Calu3 (cell line): ENCODE measurements around the gene NDUFB5. TPM values are rescaled to one million over a fixed set of nuclear protein-coding genes. Genes with fewer than 3 reads are reported as not detected.

Experiments
- BruUV-seq: library from RNA; stranded (reverse); fragments of 400-500 nt; replicated peaks from 2 replicates; lab custom pipeline; 2021; lab: Mats Ljungman, UMichigan
- CTCF ChIA-PET: fragments of 300-600 bp; sonication (Branson Sonifier 250); formaldehyde crosslinking; loops from one replicate; lab custom pipeline; 2022; ENCODE audit warnings: antibody characterized with exemption; lab: Charles Lee
- DNase-seq: peaks from one replicate; pipeline ENCODE4 v3.0.0; 2022
- H3K27ac Mint-ChIP-seq: one replicate; pipeline ENCODE4 v1.8.0; 2022; ENCODE audit warnings: mixed read lengths; ENCODE audit not compliant: unreplicated experiment
- H3K27me3 Mint-ChIP-seq: one replicate; pipeline ENCODE4 v1.8.0; 2022; ENCODE audit warnings: mixed read lengths; ENCODE audit not compliant: unreplicated experiment
- H3K36me3 Mint-ChIP-seq: one replicate; pipeline ENCODE4 v1.8.0; 2022; ENCODE audit warnings: mild to moderate bottlenecking, moderate library complexity, mixed read lengths; ENCODE audit not compliant: insufficient read depth, unreplicated experiment
- H3K4me1 Mint-ChIP-seq: one replicate; pipeline ENCODE4 v1.8.0; 2022; ENCODE audit warnings: mild to moderate bottlenecking, low read depth, mixed read lengths; ENCODE audit not compliant: unreplicated experiment
- H3K4me3 Mint-ChIP-seq: one replicate; pipeline ENCODE4 v1.8.0; 2022; ENCODE audit warnings: mild to moderate bottlenecking, low read depth, moderate library complexity, mixed read lengths; ENCODE audit not compliant: unreplicated experiment
- H3K9me3 Mint-ChIP-seq: one replicate; pipeline ENCODE4 v1.8.0; 2022; ENCODE audit warnings: low read depth, mixed read lengths; ENCODE audit not compliant: unreplicated experiment
- intact Hi-C: fragments of 100-400 bp; cut with micrococcal nuclease; formaldehyde crosslinking; loops from one replicate; pipeline ENCODE4 v1.10.0; 2022; ENCODE audit not compliant: unreplicated experiment
- total RNA-seq: library from RNA; stranded (reverse); gene quantifications from 2 replicates; pipeline ENCODE4 v1.2.3, GENCODE V29; 2022
- TF ChIP-seq, protein P1 (sequence below): fragments of 200-600 bp; IDR thresholded peaks from one replicate; pipeline ENCODE4 v1.8.0; 2022; ENCODE audit warnings: antibody characterized with exemption; ENCODE audit not compliant: unreplicated experiment

Gene NDUFB5
- total RNA-seq, 1 experiment from 2014 or later, result 146 TPM

DNA sequence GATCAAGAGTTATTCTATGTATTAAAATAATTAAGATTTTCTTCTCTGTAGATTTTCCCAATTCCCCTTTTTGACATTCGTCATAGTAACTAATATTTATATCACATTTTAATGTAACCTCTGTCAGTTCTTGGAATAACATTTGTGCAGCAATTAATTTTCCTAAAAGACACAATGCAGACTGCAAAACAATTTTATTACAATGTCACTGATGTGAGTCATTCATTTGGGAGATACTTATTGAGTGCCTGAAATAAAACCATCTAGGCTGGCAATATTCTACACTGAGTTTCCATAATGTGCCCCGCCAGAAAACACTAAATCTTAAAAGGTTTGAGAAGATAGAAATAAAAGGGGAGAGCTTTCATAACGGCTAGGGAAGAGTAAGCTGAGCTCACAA, 41.6 kb downstream of the NDUFB5 start:
- CTCF ChIA-PET, result no interaction called here

DNA sequence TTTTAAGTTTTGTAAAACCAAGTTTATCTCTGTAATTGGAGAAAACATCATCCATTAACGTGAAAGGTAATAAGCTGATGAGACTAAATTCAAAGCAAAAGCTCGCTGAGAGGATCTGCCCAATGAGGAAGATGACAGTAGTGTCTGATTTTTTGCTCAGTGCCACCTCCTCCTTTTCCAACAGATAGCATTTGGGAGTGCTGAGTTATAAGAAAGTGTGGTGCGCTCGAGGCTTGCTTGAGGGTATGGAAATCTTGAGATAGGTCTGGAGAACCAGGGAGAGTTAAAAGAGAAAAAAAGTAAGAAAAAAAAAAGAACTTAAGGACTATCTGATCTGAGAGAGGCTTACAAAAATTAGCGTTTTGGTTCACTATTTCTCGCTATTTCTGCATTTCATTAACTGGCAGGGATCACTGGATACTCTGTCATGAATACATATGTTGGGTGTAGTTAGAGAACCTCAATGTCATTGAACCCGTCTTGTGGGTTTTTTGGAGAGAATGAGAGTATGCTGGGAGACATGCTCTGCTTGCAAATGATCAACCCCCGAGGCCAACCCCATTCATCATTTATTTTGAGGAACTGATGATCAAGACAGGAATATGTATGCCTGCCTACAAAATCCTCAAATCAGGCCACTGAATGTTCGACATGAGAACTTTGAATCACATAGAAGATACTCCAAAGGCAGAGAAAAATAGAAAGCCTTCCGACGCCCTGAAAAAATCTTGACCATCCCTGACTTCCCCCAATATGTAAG, 47.3 kb downstream of the NDUFB5 start:
- no peaks in the 10 kb centered on the region for H3K27me3 Mint-ChIP-seq
- CTCF ChIA-PET, result interaction anchor here (0.5 to 2.0 kb wide), 4 partner anchors 8 to 88 kb away, joined by 3 to 10 read pairs (median 5); partner anchors contain the start of genes MRPL47 and NDUFB5
- TF ChIP-seq, protein P1, sequence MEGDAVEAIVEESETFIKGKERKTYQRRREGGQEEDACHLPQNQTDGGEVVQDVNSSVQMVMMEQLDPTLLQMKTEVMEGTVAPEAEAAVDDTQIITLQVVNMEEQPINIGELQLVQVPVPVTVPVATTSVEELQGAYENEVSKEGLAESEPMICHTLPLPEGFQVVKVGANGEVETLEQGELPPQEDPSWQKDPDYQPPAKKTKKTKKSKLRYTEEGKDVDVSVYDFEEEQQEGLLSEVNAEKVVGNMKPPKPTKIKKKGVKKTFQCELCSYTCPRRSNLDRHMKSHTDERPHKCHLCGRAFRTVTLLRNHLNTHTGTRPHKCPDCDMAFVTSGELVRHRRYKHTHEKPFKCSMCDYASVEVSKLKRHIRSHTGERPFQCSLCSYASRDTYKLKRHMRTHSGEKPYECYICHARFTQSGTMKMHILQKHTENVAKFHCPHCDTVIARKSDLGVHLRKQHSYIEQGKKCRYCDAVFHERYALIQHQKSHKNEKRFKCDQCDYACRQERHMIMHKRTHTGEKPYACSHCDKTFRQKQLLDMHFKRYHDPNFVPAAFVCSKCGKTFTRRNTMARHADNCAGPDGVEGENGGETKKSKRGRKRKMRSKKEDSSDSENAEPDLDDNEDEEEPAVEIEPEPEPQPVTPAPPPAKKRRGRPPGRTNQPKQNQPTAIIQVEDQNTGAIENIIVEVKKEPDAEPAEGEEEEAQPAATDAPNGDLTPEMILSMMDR, result no peak
- TSS peak; percentile 61 for BruUV-seq
- peak overlapping the region; percentile 84 for H3K4me3 Mint-ChIP-seq
- peaks cover 35% of the 10 kb centered on the region for H3K4me1 Mint-ChIP-seq
- H3K27ac Mint-ChIP-seq, result peak overlapping the region; percentile 37
- intact Hi-C loops, result loop anchor here (5.0 kb wide), 1 partner anchor 945 kb away; no protein-coding TSS in a partner anchor
- no peaks in the 10 kb centered on the region for H3K9me3 Mint-ChIP-seq
- DNase-seq, result no peak
- peaks cover 32% of the 10 kb centered on the region for H3K36me3 Mint-ChIP-seq

More for the DNA sequence above, 41.6 kb downstream of the NDUFB5 start:
- intact Hi-C loops, result no loop called here
- Mint-ChIP-seq H3K27me3 (no peaks in the 10 kb centered on the region), H3K9me3 (no peaks in the 10 kb centered on the region), H3K4me1 (peaks cover 20% of the 10 kb centered on the region), H3K36me3 (peaks cover 8% of the 10 kb centered on the region), H3K4me3 (no peak overlapping the region), H3K27ac (no peak overlapping the region)
- TF ChIP-seq, protein P1, result no peak
- BruUV-seq, result no TSS peak
- DNase-seq, result no peak

DNA sequence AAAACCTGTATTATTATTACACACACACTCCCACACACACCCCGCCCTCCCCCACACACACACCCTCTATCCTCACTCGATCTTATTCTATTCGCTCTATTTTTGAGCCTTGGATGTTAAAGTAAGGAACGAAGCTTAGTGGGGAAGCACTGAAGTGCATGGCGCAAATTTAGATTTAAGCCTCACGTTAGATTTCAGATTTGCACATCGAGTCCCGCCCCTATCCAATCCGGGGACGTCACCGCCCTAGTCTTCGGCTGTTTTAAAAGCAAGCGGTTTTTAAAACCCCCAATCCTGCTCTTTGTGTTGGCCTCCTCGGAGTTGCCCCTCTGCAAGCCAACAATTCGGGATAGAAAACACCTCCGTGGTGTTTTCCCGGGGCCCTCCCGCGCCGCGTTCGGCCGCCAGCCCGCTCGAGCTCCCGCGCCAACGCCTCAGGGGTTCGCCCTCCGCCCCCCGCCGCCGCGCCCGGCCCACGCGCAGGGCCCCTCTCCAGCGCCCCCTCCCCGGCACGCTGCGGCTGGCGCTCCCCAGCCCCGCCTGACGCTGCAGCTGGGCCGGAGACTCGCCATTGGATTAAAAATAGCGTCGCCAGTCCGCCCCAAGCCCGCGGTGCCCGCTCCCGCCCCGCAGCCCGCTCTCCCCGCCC, 48.0 kb downstream of the NDUFB5 start, which contains the start of gene USP13:
USP13 (plus strand) TSS at position 594 of the 649 bp plus-strand sequence. CDS start 186 bp downstream, outside the sequence.
- Mint-ChIP-seq H3K9me3 (no peaks in the 10 kb centered on the region), H3K36me3 (peaks cover 32% of the 10 kb centered on the region), H3K27ac (peak within 1 kb of the TSS; percentile 61), H3K27me3 (no peaks in the 10 kb centered on the region), H3K4me3 (peak within 1 kb of the TSS; percentile 84), H3K4me1 (peaks cover 35% of the 10 kb centered on the region)
- intact Hi-C loops, result loop anchor here (5.0 kb wide), 1 partner anchor 945 kb away; no protein-coding TSS in a partner anchor
- no TSS peak for BruUV-seq
- CTCF ChIA-PET, result interaction anchor here (0.5 to 2.0 kb wide), 4 partner anchors 8 to 89 kb away, joined by 3 to 10 read pairs (median 5); partner anchors contain the start of genes MRPL47 and NDUFB5
- TF ChIP-seq, protein P1, result no peak
- peak; percentile 82 for DNase-seq

DNA sequence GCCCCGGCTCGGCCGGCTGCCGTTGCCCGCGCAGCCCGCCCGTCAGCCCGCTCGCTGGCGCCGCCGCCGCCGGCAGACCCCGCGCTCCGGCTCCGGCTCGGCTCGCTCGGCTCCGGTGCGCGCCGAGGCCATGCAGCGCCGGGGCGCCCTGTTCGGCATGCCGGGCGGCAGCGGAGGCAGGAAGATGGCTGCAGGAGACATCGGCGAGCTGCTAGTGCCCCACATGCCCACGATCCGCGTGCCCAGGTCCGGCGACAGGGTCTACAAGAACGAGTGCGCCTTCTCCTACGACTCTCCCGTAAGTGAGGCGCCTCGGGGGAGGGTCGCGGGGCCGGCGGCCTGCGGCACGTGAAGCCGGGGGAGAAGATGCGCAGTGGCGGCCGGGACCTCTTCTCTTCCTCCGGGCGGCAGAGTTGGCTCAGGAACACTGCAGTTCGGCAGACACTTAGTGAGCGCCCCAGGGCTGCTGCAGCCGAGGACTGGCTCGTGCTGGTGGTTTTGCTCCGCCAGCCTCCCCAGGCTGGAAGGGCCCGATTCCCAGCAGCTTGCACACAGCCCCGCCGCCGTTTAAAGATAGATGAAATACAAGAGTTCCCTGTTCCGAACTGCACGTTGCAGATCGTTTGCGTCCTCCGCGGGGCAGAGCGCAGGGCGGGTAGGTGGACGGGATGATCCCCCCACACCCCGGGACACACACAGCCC, 48.7 kb downstream of the NDUFB5 start:
- CTCF ChIA-PET, result interaction anchor here (0.7 to 2.0 kb wide), 4 partner anchors 9 to 90 kb away, joined by 3 to 10 read pairs (median 4); partner anchors contain the start of genes MRPL47 and NDUFB5
- BruUV-seq, result no TSS peak
- no peaks in the 10 kb centered on the region for H3K9me3 Mint-ChIP-seq

More for the DNA sequence above, 48.7 kb downstream of the NDUFB5 start:
- DNase-seq, result peak; percentile 72
- peaks cover 32% of the 10 kb centered on the region for H3K36me3 Mint-ChIP-seq
- H3K27me3 Mint-ChIP-seq, result no peaks in the 10 kb centered on the region
- peak overlapping the region; percentile 84 for H3K4me3 Mint-ChIP-seq
- H3K27ac Mint-ChIP-seq, result peak overlapping the region; percentile 61
- H3K4me1 Mint-ChIP-seq, result peaks cover 40% of the 10 kb centered on the region
- TF ChIP-seq, protein P1, result no peak
- intact Hi-C loops, result loop anchor here (5.0 kb wide), 1 partner anchor 944 kb away; no protein-coding TSS in a partner anchor
